Left hindlimb (tissue), 1 donor: ENCODE measurements around the gene MACF1.
"Not testable (repeated sequence)": the region's sequence is repeated elsewhere in the genome, so short reads cannot be mapped to it uniquely, and the experiment has no call there.

ENCODE experiments used
- DNase-seq: peaks from one replicate; pipeline ENCODE4 v3.0.0-alpha.2; 2018

The MACF1 gene

GRCh38 chr1:39473324-39473723 lies 268.8 kb downstream of the MACF1 start:
- DNase-seq: no peak

GRCh38 chr1:39474810-39475209 lies 270.3 kb downstream of the MACF1 start:
- no peak for DNase-seq

GRCh38 chr1:39475551-39475950 lies 271.1 kb downstream of the MACF1 start:
- DNase-seq: not testable (repeated sequence)

- DNase-seq: no peak
Measured at GRCh38 chr1:39478126-39478915, 273.8 kb downstream of the MACF1 start.

GRCh38 chr1:39481289-39481688 lies 276.8 kb downstream of the MACF1 start:
- no peak for DNase-seq

GRCh38 chr1:39483276-39483675 lies 278.8 kb downstream of the MACF1 start:
- DNase-seq: no peak

- no peak for DNase-seq
Measured at GRCh38 chr1:39484564-39484963, 280.1 kb downstream of the MACF1 start.

GRCh38 chr1:39485046-39485803 lies 280.7 kb downstream of the MACF1 start:
- no peak for DNase-seq

GRCh38 chr1:39488012-39488545 lies 283.6 kb downstream of the MACF1 start:
- no peak for DNase-seq

- no peak for DNase-seq
Measured at GRCh38 chr1:39488793-39489566, 284.5 kb downstream of the MACF1 start.

GRCh38 chr1:39489567-39490239 lies 285.2 kb downstream of the MACF1 start:
- DNase-seq: no peak

- no peak for DNase-seq
Measured at GRCh38 chr1:39490596-39491145, 286.2 kb downstream of the MACF1 start.

- peak; percentile 59 for DNase-seq
Measured at GRCh38 chr1:39491146-39491921, 286.8 kb downstream of the MACF1 start, which contains the start of gene BMP8A. TSS of gene BMP8A (plus strand) at chr1:39491636. CDS start at chr1:39491992, 356 bp downstream.

- DNase-seq: not testable (repeated sequence)
Measured at GRCh38 chr1:39492118-39493042, 287.9 kb downstream of the MACF1 start.

- DNase-seq: not testable (repeated sequence)
Measured at GRCh38 chr1:39493043-39493810, 288.7 kb downstream of the MACF1 start.

- no peak for DNase-seq
Measured at GRCh38 chr1:39494671-39495410, 290.3 kb downstream of the MACF1 start.

GRCh38 chr1:39496520-39496919 lies 292.0 kb downstream of the MACF1 start:
- not testable (repeated sequence) for DNase-seq

- no peak for DNase-seq
Measured at GRCh38 chr1:39497585-39497984, 293.1 kb downstream of the MACF1 start.
